Stimulated activated CD4-positive, alpha-beta T cell treated with anti-CD3 and anti-CD28 coated beads, Interleukin-12 subunit alpha, Interleukin-12 subunit beta, amount 100 ng/mL, for 4 hours (primary cell): Measurements from ENCODE around the gene ZSWIM3.

Experiments used
- DNase-seq: peaks from one replicate; pipeline ENCODE4 v3.0.0-alpha.2; 2020

Gene ZSWIM3

GRCh38 chr20:45833030-45833882 lies 24.2 kb upstream of the ZSWIM3 start, which contains the start of gene SNX21:
TSS of gene SNX21 (plus strand) at chr20:45833799. CDS start at chr20:45833920, 121 bp downstream.
- peak; percentile 15 for DNase-seq

- DNase-seq, result peak; percentile 52
Observed at GRCh38 chr20:45833883-45834796, 23.3 kb upstream of the ZSWIM3 start.

GRCh38 chr20:45834797-45835161 lies 22.6 kb upstream of the ZSWIM3 start:
- DNase-seq, result no peak

GRCh38 chr20:45835329-45835765 lies 22.1 kb upstream of the ZSWIM3 start:
- no peak for DNase-seq

GRCh38 chr20:45835825-45836224 lies 21.6 kb upstream of the ZSWIM3 start:
- DNase-seq, result no peak

GRCh38 chr20:45836841-45837240 lies 20.6 kb upstream of the ZSWIM3 start:
- no peak for DNase-seq

GRCh38 chr20:45840700-45841198 lies 16.7 kb upstream of the ZSWIM3 start:
- no peak for DNase-seq

- no peak for DNase-seq
Observed at GRCh38 chr20:45841407-45842129, 15.8 kb upstream of the ZSWIM3 start.

- no peak for DNase-seq
Observed at GRCh38 chr20:45842169-45842812, 15.1 kb upstream of the ZSWIM3 start.

- DNase-seq, result no peak
Observed at GRCh38 chr20:45843506-45843905, 13.9 kb upstream of the ZSWIM3 start.

GRCh38 chr20:45845452-45845851 lies 12.0 kb upstream of the ZSWIM3 start:
- DNase-seq, result no peak

GRCh38 chr20:45848421-45848820 lies 9.0 kb upstream of the ZSWIM3 start:
- no peak for DNase-seq

- DNase-seq, result no peak
Observed at GRCh38 chr20:45848969-45849582, 8.3 kb upstream of the ZSWIM3 start.

- DNase-seq, result no peak
Observed at GRCh38 chr20:45850238-45850637, 7.2 kb upstream of the ZSWIM3 start.

GRCh38 chr20:45850926-45851325 lies 6.5 kb upstream of the ZSWIM3 start:
- no peak for DNase-seq

- DNase-seq, result no peak
Observed at GRCh38 chr20:45851501-45851900, 5.9 kb upstream of the ZSWIM3 start.

- no peak for DNase-seq
Observed at GRCh38 chr20:45852326-45852725, 5.1 kb upstream of the ZSWIM3 start.

GRCh38 chr20:45853484-45853883 lies 3.9 kb upstream of the ZSWIM3 start:
- no peak for DNase-seq

- no peak for DNase-seq
Observed at GRCh38 chr20:45857882-45858216, 435 bp downstream of the ZSWIM3 start.

GRCh38 chr20:45859916-45860315 lies 2.5 kb downstream of the ZSWIM3 start:
- DNase-seq, result no peak

- no peak for DNase-seq
Observed at GRCh38 chr20:45860560-45861220, 3.3 kb downstream of the ZSWIM3 start.
